Adrenal gland (tissue), 5 donors: Measurements from ENCODE around the gene TMPRSS5.

ENCODE experiments used
- CTCF ChIP-seq, 6 experiments: fragments of 450-650 bp in 4 of 6; fragments of 200-600 bp in 2 of 6; sonication (generic) in 1 of 6; IDR thresholded peaks; 1 replicate in 5 of 6; 2 replicates in 1 of 6; pipeline versions ENCODE4 v1.5.1 to v1.8.0; 2016 to 2021; ENCODE audit warnings: antibody characterized with exemption in 6 of 6, mild to moderate bottlenecking in 2 of 6, moderate library complexity in 1 of 6
- POLR2A ChIP-seq, 2 donors: fragments of 450-650 bp; IDR thresholded peaks; one replicate each; pipeline ENCODE4 v1.6.1; 2017; ENCODE audit warnings: antibody characterized with exemption in 2 of 2, mild to moderate bottlenecking in 2 of 2, moderate library complexity in 1 of 2
- donor health status: DM: no; HTN: no; CAD: no.

GRCh38 chr11:113677685-113678084 lies 28.4 kb downstream of the TMPRSS5 start:
- TF ChIP-seq CTCF (IDR thresholded peaks at IDR 0.05) (no peak), POLR2A (IDR thresholded peaks at IDR 0.05) (no peak)
